NCI-H524 (cell line): ENCODE measurements around the gene TRIM22.
"Not testable (repeated sequence)": the region's sequence is repeated elsewhere in the genome, so short reads cannot be mapped to it uniquely, and the experiment has no call there.

Source experiments
- DNase-seq, 2 experiments: peaks; one replicate each; lab custom pipeline; 2025; lab: John Stamatoyannopoulos, UW

The TRIM22 gene

GRCh38 chr11:5689551-5689983, at the start of gene TRIM22:
Gene TRIM22, plus strand, starts transcription at chr11:5689790. Its CDS starts 6,443 bp downstream, at chr11:5696233.
- no peak for DNase-seq

GRCh38 chr11:5639953-5640352, 49.6 kb upstream of the TRIM22 start:
- DNase-seq: no peak

GRCh38 chr11:5643585-5643984, 46.0 kb upstream of the TRIM22 start:
- DNase-seq: no peak

- DNase-seq: no peak
These were observed 43.5 kb upstream of the TRIM22 start for GRCh38 chr11:5646139-5646538.

- DNase-seq: no peak
These were observed 34.1 kb upstream of the TRIM22 start for GRCh38 chr11:5655474-5655873.

GRCh38 chr11:5656956-5657355, 32.6 kb upstream of the TRIM22 start:
- not testable (repeated sequence) for DNase-seq

GRCh38 chr11:5658318-5658717, 31.3 kb upstream of the TRIM22 start:
- no peak for DNase-seq

- no peak for DNase-seq
These were observed 26.1 kb upstream of the TRIM22 start for GRCh38 chr11:5663511-5663910.

GRCh38 chr11:5665051-5665570, 24.5 kb upstream of the TRIM22 start:
- no peak for DNase-seq

GRCh38 chr11:5665746-5666401, 23.7 kb upstream of the TRIM22 start:
- DNase-seq: no peak

GRCh38 chr11:5666402-5666793, 23.2 kb upstream of the TRIM22 start:
- DNase-seq: no peak

GRCh38 chr11:5671831-5672230, 17.8 kb upstream of the TRIM22 start:
- no peak for DNase-seq

- no peak for DNase-seq
These were observed 15.2 kb upstream of the TRIM22 start for GRCh38 chr11:5674391-5674790.

GRCh38 chr11:5679811-5680210, 9.8 kb upstream of the TRIM22 start:
- no peak for DNase-seq

GRCh38 chr11:5682890-5683441, 6.6 kb upstream of the TRIM22 start:
- not testable (repeated sequence) for DNase-seq

GRCh38 chr11:5683620-5684019, 6.0 kb upstream of the TRIM22 start:
- DNase-seq: not testable (repeated sequence)

- DNase-seq: no peak
These were observed 5.4 kb upstream of the TRIM22 start for GRCh38 chr11:5684036-5684645.

- DNase-seq: no peak
These were observed 4.8 kb upstream of the TRIM22 start, which contains the start of gene TRIM5 for GRCh38 chr11:5684646-5685362. Gene TRIM5, minus strand, starts transcription at chr11:5685074. Its CDS starts 4,897 bp downstream, at chr11:5680177.

GRCh38 chr11:5686426-5686825, 3.2 kb upstream of the TRIM22 start:
- no peak for DNase-seq

- no peak for DNase-seq
These were observed 1.1 kb upstream of the TRIM22 start for GRCh38 chr11:5688482-5688881.

GRCh38 chr11:5690216-5690615, 626 bp downstream of the TRIM22 start:
- no peak for DNase-seq

- no peak for DNase-seq
These were observed 1.1 kb downstream of the TRIM22 start for GRCh38 chr11:5690736-5691135.
